Left ventricle myocardium inferior (tissue), 1 donor: Measurements from ENCODE around the gene PDIA4. TPM values are rescaled to one million over a fixed set of nuclear protein-coding genes. Genes with fewer than 3 reads are reported as not detected.

Source experiments
- DNase-seq: peaks from one replicate; pipeline ENCODE4 v3.0.0-alpha.2; 2020
- H3K27ac ChIP-seq: fragments of 200-600 bp; replicated peaks from 2 replicates; pipeline ENCODE4 v1.8.0; 2021
- H3K27me3 ChIP-seq: fragments of 200-600 bp; 2 replicates; pipeline ENCODE4 v1.8.0; 2021; ENCODE audit warnings: low read depth
- H3K36me3 ChIP-seq: fragments of 200-600 bp; 2 replicates; pipeline ENCODE4 v1.8.0; 2021
- H3K4me1 ChIP-seq: fragments of 200-600 bp; 2 replicates; pipeline ENCODE4 v1.8.0; 2021
- H3K4me3 ChIP-seq: fragments of 200-600 bp; 2 replicates; pipeline ENCODE4 v1.8.0; 2021; ENCODE audit warnings: mild to moderate bottlenecking, moderate library complexity
- H3K9me3 ChIP-seq: fragments of 200-600 bp; replicated peaks from 2 replicates; pipeline ENCODE4 v1.8.0; 2021
- CTCF ChIP-seq: fragments of 200-600 bp; IDR thresholded peaks from 2 replicates; pipeline ENCODE4 v1.8.0; 2021; ENCODE audit warnings: antibody characterized with exemption, mild to moderate bottlenecking, borderline replicate concordance
- intact Hi-C: fragments of 100-400 bp; cut with micrococcal nuclease; formaldehyde crosslinking; loops from one replicate; pipeline ENCODE4 v1.11.0; 2022
- total RNA-seq: library from RNA; stranded (reverse); fragmentation: NEBNext Ultra II Directional; extraction: Animal tissue kit (Norgen Biotek cat#: 25700); gene quantifications from one replicate; pipeline ENCODE4 v1.2.1, GENCODE V29; 2021
- donor health status: DM: no; HTN: yes; CAD: no; lungs with severe emphysema.

The PDIA4 gene
- total RNA-seq, 1 donor from 2014 or later = 32.3 TPM

GRCh38 chr7:148973256-148973655, 55.0 kb downstream of the PDIA4 start:
- Histone ChIP-seq H3K9me3 (no peaks in the 10 kb centered on the region), H3K36me3 (no peaks in the 10 kb centered on the region), H3K27ac (no peak overlapping the region), H3K27me3 (peaks cover 47% of the 10 kb centered on the region), H3K4me1 (no peaks in the 10 kb centered on the region), H3K4me3 (no peak overlapping the region)
- no peak for TF ChIP-seq CTCF
- no peak for DNase-seq
- intact Hi-C loops = no loop called here

GRCh38 chr7:148972375-148972774, 55.9 kb downstream of the PDIA4 start:
- TF ChIP-seq CTCF = no peak
- intact Hi-C loops = no loop called here
- peaks cover 40% of the 10 kb centered on the region for H3K27me3 ChIP-seq

GRCh38 chr7:148967602-148968001, 60.7 kb downstream of the PDIA4 start:
- peaks cover 4% of the 10 kb centered on the region for H3K27me3 ChIP-seq
- TF ChIP-seq CTCF = no peak
- no peaks in the 10 kb centered on the region for H3K36me3 ChIP-seq
- DNase-seq = no peak
- peaks cover 29% of the 10 kb centered on the region for H3K4me1 ChIP-seq
- intact Hi-C loops = loop anchor here (10.0 kb wide), 1 partner anchor 393 kb away; no protein-coding TSS in a partner anchor
- H3K9me3 ChIP-seq = no peaks in the 10 kb centered on the region
- no peak overlapping the region for H3K4me3 ChIP-seq
- H3K27ac ChIP-seq = no peak overlapping the region

More at GRCh38 chr7:148972375-148972774, 55.9 kb downstream of the PDIA4 start:
- Histone ChIP-seq H3K9me3 (no peaks in the 10 kb centered on the region), H3K4me3 (no peak overlapping the region), H3K27ac (no peak overlapping the region), H3K36me3 (no peaks in the 10 kb centered on the region), H3K4me1 (no peaks in the 10 kb centered on the region)
- DNase-seq = no peak

GRCh38 chr7:148967032-148967372, 61.3 kb downstream of the PDIA4 start:
- Histone ChIP-seq H3K27ac (peak overlapping the region; percentile 59), H3K9me3 (no peaks in the 10 kb centered on the region), H3K4me1 (peaks cover 32% of the 10 kb centered on the region), H3K27me3 (no peaks in the 10 kb centered on the region), H3K4me3 (peak overlapping the region; percentile 65), H3K36me3 (no peaks in the 10 kb centered on the region)
- DNase-seq = no peak
- TF ChIP-seq CTCF = no peak
- intact Hi-C loops = loop anchor here (10.0 kb wide), 1 partner anchor 392 kb away; no protein-coding TSS in a partner anchor

- Histone ChIP-seq H3K4me3 (peak overlapping the region; percentile 75), H3K36me3 (no peaks in the 10 kb centered on the region), H3K4me1 (peaks cover 32% of the 10 kb centered on the region), H3K27ac (peak overlapping the region; percentile 84), H3K27me3 (no peaks in the 10 kb centered on the region), H3K9me3 (no peaks in the 10 kb centered on the region)
- intact Hi-C loops = loop anchor here (5.0 to 10.0 kb wide), 2 partner anchors 390 to 462 kb away; no protein-coding TSS in a partner anchor
- no peak for DNase-seq
- TF ChIP-seq CTCF = no peak
These were observed 63.6 kb downstream of the PDIA4 start for GRCh38 chr7:148964483-148965267.
